Measurements from ENCODE around the gene RAB29. TPM values are rescaled to one million over a fixed set of nuclear protein-coding genes. Genes with fewer than 3 reads are reported as not detected.

The RAB29 gene
- total RNA-seq = 16.0 and 17.1 TPM in 2 replicates

GRCh38 chr1:205775015-205775716 lies at the start of gene RAB29:
TSS of gene RAB29 (minus strand) at chr1:205775482. CDS start at chr1:205774956, 526 bp downstream.

GRCh38 chr1:205812878-205813754 lies 37.8 kb upstream of the RAB29 start, which contains the start of gene SLC41A1:
TSS of gene SLC41A1 (minus strand) at chr1:205813198. CDS start at chr1:205810441, 2,757 bp downstream.

GRCh38 chr1:205750138-205751035 lies 24.9 kb downstream of the RAB29 start, which contains the start of gene NUCKS1:
TSS of gene NUCKS1 (minus strand) at chr1:205750182. CDS start at chr1:205749973, 209 bp downstream.

Other genes starting within 250 kb of the RAB29 start
- 18.9 and 20.1 TPM in 2 replicates for gene ELK4, start 143.5 kb downstream of the RAB29 start, total RNA-seq
- 13.7 and 14.1 TPM in 2 replicates for gene SLC45A3, start 95.0 kb downstream of the RAB29 start, total RNA-seq
- 96.6 and 99.5 TPM in 2 replicates for gene NUCKS1, start 25.3 kb downstream of the RAB29 start, total RNA-seq
- gene SLC41A1, start 37.7 kb upstream of the RAB29 start, total RNA-seq = 10.5 and 18.7 TPM in 2 replicates
- gene PM20D1, start 74.7 kb upstream of the RAB29 start, total RNA-seq = not detected in 2 replicates
- 0.34 and 0.53 TPM in 2 replicates for gene SLC26A9, start 168.0 kb upstream of the RAB29 start, total RNA-seq
- 0.10 TPM in 1 of 2 replicates, not detected in the other for gene RAB7B, start 227.9 kb upstream of the RAB29 start, total RNA-seq
- gene CTSE, start 248.4 kb upstream of the RAB29 start, total RNA-seq = not detected in 2 replicates